ENCODE results near the gene IWS1. TPM values are rescaled to one million over a fixed set of nuclear protein-coding genes. Genes with fewer than 3 reads are reported as not detected.

IWS1 gene
- total RNA-seq, 1 experiment from 2014 or later = 46.6 TPM

GRCh38 chr2:127520424-127520823, 5.9 kb downstream of the IWS1 start:
- Histone ChIP-seq H3K4me2 (ENCODE audit: low read length) (no peak overlapping the region), H3K9ac (ENCODE audit: low read length) (no peak overlapping the region), H3K9me3 (ENCODE audit: control insufficient read depth in 1 of 2, insufficient read depth in 1 of 2, low read depth in 1 of 2, low read length in 2 of 2) (no peaks in the 10 kb centered on the region), H3K27me3 (ENCODE audit: insufficient read depth, low read length) (no peaks in the 10 kb centered on the region), H3K4me1 (ENCODE audit: control insufficient read depth in 1 of 2, insufficient read depth in 2 of 2, low read length in 2 of 2) (peaks cover 0 to 4% of the 10 kb centered on the region in 2 experiments; a peak in 1 of 4 replicates), H2AFZ (ENCODE audit: low read depth, low read length, poor library complexity, severe bottlenecking) (no peak overlapping the region), H3K79me2 (ENCODE audit: insufficient read depth, low read length) (peaks cover 99% of the 10 kb centered on the region), H4K20me1 (ENCODE audit: insufficient read depth) (peaks cover 11% of the 10 kb centered on the region; the same call in 1 of the 2 replicates), H3K27ac (ENCODE audit: low read depth, low read length) (no peak overlapping the region), H3K4me3 (replicated peaks in 1 of 2; ENCODE audit: low read depth in 1 of 2, low read length in 2 of 2) (no peak overlapping the region), H3K36me3 (ENCODE audit: control insufficient read depth in 1 of 2, insufficient read depth in 2 of 2, low read length in 2 of 2) (peaks cover 25 to 36% of the 10 kb centered on the region in 2 experiments; a peak in 3 of 4 replicates), H3K9me2 (ENCODE audit: insufficient read depth) (no peaks in the 10 kb centered on the region)
- DNase-seq (ENCODE audit: low read depth, low spot score) (no peak), ATAC-seq (no peak)
- intact Hi-C loops (cut with micrococcal nuclease) = no loop called here
- ChIA-PET RAD21 (ENCODE audit: low non-redundant PET in 1 of 2, low total read pairs in 2 of 2, uncharacterized antibody in 2 of 2, unreplicated experiment in 2 of 2) (no interaction called here), POLR2A (no interaction called here), CTCF (no interaction called here)
- BruUV-seq (replicated peaks) = no TSS peak
- TF ChIP-seq SRF (IDR thresholded peaks at IDR 0.05; ENCODE audit: low read depth) (no peak), TCF7L2 (IDR thresholded peaks at IDR 0.05; ENCODE audit: borderline replicate concordance, extremely low read depth, insufficient read depth, insufficient read length) (no peak), YY1 (IDR thresholded peaks at IDR 0.05; ENCODE audit: extremely low read depth, insufficient replicate concordance, low read depth, low read length) (no peak), POLR2AphosphoS5 (IDR thresholded peaks at IDR 0.05; ENCODE audit: low read depth, low read length) (no peak), EZH2phosphoT487 (IDR thresholded peaks at IDR 0.05; ENCODE audit: borderline replicate concordance) (no peak), JUND (IDR thresholded peaks at IDR 0.05) (no peak), RAD21 (IDR thresholded peaks at IDR 0.05; ENCODE audit: low read depth) (no peak), FOSL1 (IDR thresholded peaks at IDR 0.05; ENCODE audit: low read depth) (no peak), ELF1 (IDR thresholded peaks at IDR 0.05; ENCODE audit: borderline replicate concordance, low read depth) (no peak)
- TF ChIP-seq, protein P1, sequence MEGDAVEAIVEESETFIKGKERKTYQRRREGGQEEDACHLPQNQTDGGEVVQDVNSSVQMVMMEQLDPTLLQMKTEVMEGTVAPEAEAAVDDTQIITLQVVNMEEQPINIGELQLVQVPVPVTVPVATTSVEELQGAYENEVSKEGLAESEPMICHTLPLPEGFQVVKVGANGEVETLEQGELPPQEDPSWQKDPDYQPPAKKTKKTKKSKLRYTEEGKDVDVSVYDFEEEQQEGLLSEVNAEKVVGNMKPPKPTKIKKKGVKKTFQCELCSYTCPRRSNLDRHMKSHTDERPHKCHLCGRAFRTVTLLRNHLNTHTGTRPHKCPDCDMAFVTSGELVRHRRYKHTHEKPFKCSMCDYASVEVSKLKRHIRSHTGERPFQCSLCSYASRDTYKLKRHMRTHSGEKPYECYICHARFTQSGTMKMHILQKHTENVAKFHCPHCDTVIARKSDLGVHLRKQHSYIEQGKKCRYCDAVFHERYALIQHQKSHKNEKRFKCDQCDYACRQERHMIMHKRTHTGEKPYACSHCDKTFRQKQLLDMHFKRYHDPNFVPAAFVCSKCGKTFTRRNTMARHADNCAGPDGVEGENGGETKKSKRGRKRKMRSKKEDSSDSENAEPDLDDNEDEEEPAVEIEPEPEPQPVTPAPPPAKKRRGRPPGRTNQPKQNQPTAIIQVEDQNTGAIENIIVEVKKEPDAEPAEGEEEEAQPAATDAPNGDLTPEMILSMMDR (IDR thresholded peaks at IDR 0.05 in 2 of 3, conservative IDR thresholded peaks at IDR 0.05 in 1 of 3; ENCODE audit: borderline replicate concordance in 1 of 3, insufficient read depth in 1 of 3, low read depth in 2 of 3, low read length in 2 of 3) = no peak

Measured in HCT116 (cell line).